GM19099 (cell line): ENCODE data around the gene MACROD1.

Experiments
- POLR2A ChIP-seq: IDR thresholded peaks from 3 replicates; pipeline ENCODE4 v1.6.1; 2011; ENCODE audit warnings: low read depth; ENCODE audit not compliant: insufficient read length; ENCODE audit errors: extremely low read depth

Gene MACROD1

GRCh38 chr11:64198511-64198910 is 32.6 kb upstream of the MACROD1 start:
- TF ChIP-seq POLR2A, result no peak

- no peak for TF ChIP-seq POLR2A
Observed at GRCh38 chr11:64196626-64197025, 30.7 kb upstream of the MACROD1 start.

GRCh38 chr11:64192434-64192833 is 26.5 kb upstream of the MACROD1 start:
- no peak for TF ChIP-seq POLR2A

- TF ChIP-seq POLR2A, result no peak
Observed at GRCh38 chr11:64186492-64187165, 20.7 kb upstream of the MACROD1 start.

GRCh38 chr11:64185693-64186491 is 20.0 kb upstream of the MACROD1 start, which contains the start of gene STIP1:
Gene STIP1 (plus strand): TSS chr11:64186171. CDS start chr11:64186262, 91 bp downstream.
- peak; percentile 53 for TF ChIP-seq POLR2A

- peak; percentile 99 for TF ChIP-seq POLR2A
Observed at GRCh38 chr11:64185175-64185692, 19.3 kb upstream of the MACROD1 start.

- no peak for TF ChIP-seq POLR2A
Observed at GRCh38 chr11:64183890-64184289, 18.0 kb upstream of the MACROD1 start.

GRCh38 chr11:64181506-64182411 is 15.8 kb upstream of the MACROD1 start:
- TF ChIP-seq POLR2A, result peak; percentile 48

GRCh38 chr11:64180891-64181290 is 15.0 kb upstream of the MACROD1 start:
- no peak for TF ChIP-seq POLR2A

GRCh38 chr11:64178951-64179639 is 13.2 kb upstream of the MACROD1 start:
- TF ChIP-seq POLR2A, result no peak

GRCh38 chr11:64178203-64178602 is 12.3 kb upstream of the MACROD1 start:
- TF ChIP-seq POLR2A, result no peak

GRCh38 chr11:64176751-64177150 is 10.8 kb upstream of the MACROD1 start:
- TF ChIP-seq POLR2A, result no peak

- no peak for TF ChIP-seq POLR2A
Observed at GRCh38 chr11:64173616-64174355, 7.9 kb upstream of the MACROD1 start.

GRCh38 chr11:64170419-64170818 is 4.5 kb upstream of the MACROD1 start:
- no peak for TF ChIP-seq POLR2A

- no peak for TF ChIP-seq POLR2A
Observed at GRCh38 chr11:64165481-64165841, 452 bp downstream of the MACROD1 start.
